GM10266 (cell line): ENCODE measurements around the gene TMEM8B.
A peak's percentile ranks its signal among the peaks of the same experiment; 100 is the strongest.

Experiments used
- DNase-seq: peaks from one replicate; pipeline ENCODE4 v3.0.0; 2012; ENCODE audit errors: extremely low spot score
- CTCF ChIP-seq: IDR thresholded peaks from 2 replicates; pipeline ENCODE4 v1.5.1; 2012; ENCODE audit warnings: mild to moderate bottlenecking, low read depth; ENCODE audit not compliant: control insufficient read depth, insufficient read depth; ENCODE audit errors: missing control alignments

TMEM8B gene

GRCh38 chr9:35813434-35814105, 15.5 kb upstream of the TMEM8B start:
- TF ChIP-seq CTCF, result peak; percentile 31

DNA sequence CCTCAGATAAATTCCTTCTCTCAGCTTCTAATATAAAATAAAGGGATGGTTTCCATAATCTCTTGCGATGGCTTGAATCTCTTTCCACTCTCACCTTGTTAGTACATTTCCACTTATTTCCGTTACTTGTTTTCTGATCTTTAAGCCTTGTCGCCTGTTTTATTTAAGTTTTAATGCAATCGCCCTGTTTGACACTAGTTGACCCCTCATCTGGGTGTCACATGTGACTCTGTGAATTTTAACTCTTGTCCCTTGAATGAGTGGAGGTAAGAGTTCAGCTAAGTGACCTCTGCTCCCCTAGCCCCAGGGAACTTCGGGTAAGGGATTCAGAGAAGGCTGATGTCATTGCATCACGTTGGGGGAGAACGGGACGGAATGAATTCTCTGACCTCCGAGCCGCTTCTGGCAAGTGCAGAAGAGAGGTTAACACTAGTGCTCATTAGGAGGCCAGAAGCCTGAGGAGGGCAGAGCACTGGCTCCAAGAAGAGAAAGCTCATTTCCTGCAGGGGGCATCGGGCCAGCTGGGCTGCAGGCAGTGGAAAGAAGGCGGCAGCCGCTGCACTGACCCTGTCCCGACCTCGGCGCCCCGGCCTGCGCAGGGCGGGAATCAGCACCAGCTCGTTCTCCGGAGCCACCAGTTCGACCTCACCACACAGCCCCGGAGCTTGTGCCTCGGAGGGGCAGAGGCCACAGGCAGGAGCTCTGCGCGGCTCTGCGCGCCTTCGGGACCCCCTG, 14.8 kb upstream of the TMEM8B start:
- peak; percentile 50 for DNase-seq
- peak; percentile 33 for TF ChIP-seq CTCF

More at GRCh38 chr9:35813434-35814105, 15.5 kb upstream of the TMEM8B start:
- DNase-seq, result no peak

DNA sequence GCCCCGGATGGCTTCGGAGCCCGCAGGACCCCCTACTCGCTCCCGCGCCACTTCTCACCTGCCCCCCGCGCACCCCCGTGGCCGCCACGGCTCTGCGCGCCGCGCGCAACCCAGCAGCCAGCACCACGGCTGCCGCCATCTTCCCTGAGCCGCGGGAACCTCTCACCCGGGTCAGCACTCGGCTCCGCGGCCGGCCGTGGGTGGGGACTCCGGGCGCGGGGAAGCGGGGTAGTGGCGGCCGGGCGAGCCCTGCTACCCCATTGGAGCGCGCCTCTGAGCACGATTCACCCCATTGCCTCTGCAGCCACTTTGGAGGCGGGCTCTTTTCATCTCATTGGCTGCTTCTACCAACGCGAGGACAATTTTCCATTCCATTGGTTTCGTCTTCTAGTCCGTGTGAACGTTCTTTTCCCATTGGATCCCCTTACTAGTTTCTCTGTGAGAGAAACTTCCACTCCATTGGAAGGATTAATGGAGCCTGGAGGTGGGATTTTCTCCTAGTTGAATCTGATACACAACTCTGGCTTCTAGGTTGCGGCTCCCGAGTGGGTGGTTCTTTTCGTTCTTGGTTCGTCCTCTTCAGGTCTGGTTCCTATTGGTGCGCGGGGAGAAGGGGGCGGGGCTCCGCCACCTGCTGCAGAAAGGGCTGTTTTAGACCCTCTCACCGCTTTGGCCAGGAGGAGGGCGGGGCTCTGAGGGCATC, 14.0 kb upstream of the TMEM8B start, which contains the start of gene HINT2:
Gene HINT2 (minus strand): TSS at position 202 of the 703 bp plus-strand sequence. CDS start 63 bp downstream, at position 139.
- TF ChIP-seq CTCF, result no peak

DNA sequence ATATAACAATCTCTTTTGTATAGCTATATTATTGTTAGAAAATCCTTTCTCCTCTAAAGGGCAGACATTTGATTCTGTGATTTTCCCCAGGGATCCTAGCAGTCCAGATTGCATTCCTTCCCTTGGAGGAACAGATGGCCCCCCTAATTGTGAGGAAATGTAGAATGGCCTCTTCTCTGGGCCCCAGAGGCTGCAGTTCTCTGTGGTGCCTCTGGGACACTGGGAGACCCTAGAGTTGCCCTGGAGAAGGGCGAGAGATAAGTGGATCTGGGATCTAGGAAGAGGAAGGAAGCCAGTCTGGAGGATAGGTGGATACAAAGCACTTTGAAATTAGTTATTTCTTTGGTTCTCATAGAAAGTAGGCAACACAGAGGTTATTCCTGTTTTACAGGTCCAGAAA, 12.3 kb upstream of the TMEM8B start:
- no peak for DNase-seq
- TF ChIP-seq CTCF, result no peak

More for the DNA sequence above, 14.0 kb upstream of the TMEM8B start, which contains the start of gene HINT2:
- DNase-seq, result peak; percentile 96

- DNase-seq, result no peak
- no peak for TF ChIP-seq CTCF
Measured at GRCh38 chr9:35818341-35818740, 10.7 kb upstream of the TMEM8B start.

DNA sequence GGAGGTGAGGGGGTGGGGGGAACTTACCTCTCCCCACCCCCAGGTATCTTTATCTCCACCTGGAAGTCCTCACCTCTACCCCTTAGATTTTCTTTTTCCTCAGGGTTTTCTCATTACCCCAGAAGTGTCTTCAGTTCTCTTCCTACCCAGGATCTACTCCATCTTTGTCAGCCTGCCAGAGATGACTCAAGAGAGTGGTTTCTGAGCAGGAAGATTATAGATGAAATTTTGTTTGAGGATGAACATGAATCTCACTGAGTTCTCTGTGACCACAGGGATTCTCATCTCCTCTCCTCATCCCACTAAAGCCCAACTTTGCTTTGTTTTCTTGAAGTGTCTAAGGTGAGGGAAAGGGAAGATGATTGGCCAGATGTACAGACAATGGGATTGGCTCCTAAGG, 9.0 kb upstream of the TMEM8B start:
- DNase-seq, result no peak

More for the DNA sequence above, 9.0 kb upstream of the TMEM8B start:
- TF ChIP-seq CTCF, result no peak
